Glutamatergic neuron (in vitro differentiated cells): ENCODE data around the gene DLL1. TPM values are rescaled to one million over a fixed set of nuclear protein-coding genes. Genes with fewer than 3 reads are reported as not detected.
"Not testable (repeated sequence)": the region's sequence is repeated elsewhere in the genome, so short reads cannot be mapped to it uniquely, and the experiment has no call there.

ENCODE experiments used
- DNase-seq: peaks from one replicate; pipeline ENCODE4 v3.0.0; 2022
- H3K27ac Mint-ChIP-seq: one replicate; pipeline ENCODE4 v1.8.0; 2020; ENCODE audit warnings: mild to moderate bottlenecking, mixed read lengths, inconsistent platforms; ENCODE audit not compliant: unreplicated experiment
- H3K27me3 Mint-ChIP-seq: one replicate; pipeline ENCODE4 v1.8.0; 2020; ENCODE audit warnings: mild to moderate bottlenecking, moderate library complexity, mixed read lengths, inconsistent platforms; ENCODE audit not compliant: unreplicated experiment
- H3K36me3 Mint-ChIP-seq: one replicate; pipeline ENCODE4 v1.8.0; 2020; ENCODE audit warnings: mild to moderate bottlenecking, mixed read lengths, inconsistent platforms; ENCODE audit not compliant: unreplicated experiment
- H3K4me1 Mint-ChIP-seq: one replicate; pipeline ENCODE4 v1.8.0; 2020; ENCODE audit warnings: mild to moderate bottlenecking, low read depth, mixed read lengths, inconsistent platforms; ENCODE audit not compliant: unreplicated experiment
- H3K4me3 Mint-ChIP-seq: one replicate; pipeline ENCODE4 v1.8.0; 2020; ENCODE audit warnings: mild to moderate bottlenecking, mixed read lengths, inconsistent platforms; ENCODE audit not compliant: unreplicated experiment
- H3K9me3 Mint-ChIP-seq: one replicate; pipeline ENCODE4 v1.8.0; 2020; ENCODE audit warnings: mild to moderate bottlenecking, moderate library complexity, mixed read lengths, inconsistent platforms; ENCODE audit not compliant: unreplicated experiment
- CTCF ChIP-seq: fragments of 200-600 bp; sonication (generic); IDR thresholded peaks from one replicate; pipeline ENCODE4 v1.5.0; 2021; ENCODE audit not compliant: partially characterized antibody, unreplicated experiment
- long read RNA-seq: library from polyadenylated mRNA; unstranded; transcript quantifications from one replicate; pipeline ENCODE4 v2.0.0, GENCODE V29; 2020; ENCODE audit not compliant: unreplicated experiment
- total RNA-seq: library from RNA; stranded (reverse); fragmentation: NEBNext Ultra II Directional; extraction: Animal tissue kit (Norgen Biotek cat#: 25700); gene quantifications from one replicate; pipeline ENCODE4 v1.2.1, GENCODE V29; 2021; ENCODE audit not compliant: unreplicated experiment

DLL1 gene, protein sequence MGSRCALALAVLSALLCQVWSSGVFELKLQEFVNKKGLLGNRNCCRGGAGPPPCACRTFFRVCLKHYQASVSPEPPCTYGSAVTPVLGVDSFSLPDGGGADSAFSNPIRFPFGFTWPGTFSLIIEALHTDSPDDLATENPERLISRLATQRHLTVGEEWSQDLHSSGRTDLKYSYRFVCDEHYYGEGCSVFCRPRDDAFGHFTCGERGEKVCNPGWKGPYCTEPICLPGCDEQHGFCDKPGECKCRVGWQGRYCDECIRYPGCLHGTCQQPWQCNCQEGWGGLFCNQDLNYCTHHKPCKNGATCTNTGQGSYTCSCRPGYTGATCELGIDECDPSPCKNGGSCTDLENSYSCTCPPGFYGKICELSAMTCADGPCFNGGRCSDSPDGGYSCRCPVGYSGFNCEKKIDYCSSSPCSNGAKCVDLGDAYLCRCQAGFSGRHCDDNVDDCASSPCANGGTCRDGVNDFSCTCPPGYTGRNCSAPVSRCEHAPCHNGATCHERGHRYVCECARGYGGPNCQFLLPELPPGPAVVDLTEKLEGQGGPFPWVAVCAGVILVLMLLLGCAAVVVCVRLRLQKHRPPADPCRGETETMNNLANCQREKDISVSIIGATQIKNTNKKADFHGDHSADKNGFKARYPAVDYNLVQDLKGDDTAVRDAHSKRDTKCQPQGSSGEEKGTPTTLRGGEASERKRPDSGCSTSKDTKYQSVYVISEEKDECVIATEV
- total RNA-seq = 34.3 TPM
- long read RNA-seq, partial matches to known transcripts = 2 of 8 reads
- long read RNA-seq, other reads (novel, unspliced or antisense) = 4 of 8 reads

GRCh38 chr6:170290296-170291128 is at the start of gene DLL1:
Gene DLL1 (minus strand): TSS chr6:170291078. CDS start chr6:170290139, 939 bp downstream.
- H3K27ac Mint-ChIP-seq = peak within 1 kb of the TSS; percentile 73
- H3K27me3 Mint-ChIP-seq = peaks cover 36% of the 10 kb centered on the region
- TF ChIP-seq CTCF = no peak
- H3K4me1 Mint-ChIP-seq = peaks cover 55% of the 10 kb centered on the region
- DNase-seq = peak; percentile 83
- peaks cover 28% of the 10 kb centered on the region for H3K9me3 Mint-ChIP-seq
- peak within 1 kb of the TSS; percentile 95 for H3K4me3 Mint-ChIP-seq
- H3K36me3 Mint-ChIP-seq = peaks cover 6% of the 10 kb centered on the region

- peaks cover 26% of the 10 kb centered on the region for H3K36me3 Mint-ChIP-seq
- not testable (repeated sequence) for H3K4me1 Mint-ChIP-seq, H3K9me3 Mint-ChIP-seq, H3K4me3 Mint-ChIP-seq, H3K27ac Mint-ChIP-seq, DNase-seq, H3K27me3 Mint-ChIP-seq
Measured at GRCh38 chr6:170335199-170335598, 44.3 kb upstream of the DLL1 start.

GRCh38 chr6:170329321-170329720 is 38.4 kb upstream of the DLL1 start:
- H3K36me3 Mint-ChIP-seq = peaks cover 11% of the 10 kb centered on the region
- no peaks in the 10 kb centered on the region for H3K27me3 Mint-ChIP-seq
- DNase-seq = no peak
- H3K4me3 Mint-ChIP-seq = no peak overlapping the region
- no peaks in the 10 kb centered on the region for H3K9me3 Mint-ChIP-seq
- TF ChIP-seq CTCF = no peak
- H3K4me1 Mint-ChIP-seq = no peaks in the 10 kb centered on the region
- H3K27ac Mint-ChIP-seq = no peak overlapping the region

DNA sequence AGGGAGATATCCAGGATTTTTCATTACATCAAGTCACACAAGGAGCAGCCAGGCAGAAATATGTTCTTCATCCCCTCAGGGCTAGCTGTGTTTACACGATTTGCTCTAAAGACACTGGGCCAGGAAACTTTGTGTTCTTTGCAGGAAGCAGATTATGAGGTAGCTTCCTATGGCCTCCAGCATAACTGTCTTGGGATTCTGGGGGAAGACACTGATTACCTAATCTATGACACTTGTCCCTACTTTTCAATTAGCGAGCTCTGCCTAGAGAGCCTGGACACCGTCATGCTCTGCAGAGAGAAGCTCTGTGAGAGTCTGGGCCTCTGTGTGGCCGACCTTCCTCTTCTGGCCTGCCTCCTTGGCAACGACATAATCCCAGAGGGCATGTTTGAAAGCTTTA is 26.8 kb upstream of the DLL1 start:
- peaks cover 2% of the 10 kb centered on the region for H3K27me3 Mint-ChIP-seq
- no peak for TF ChIP-seq CTCF
- no peak for DNase-seq
- no peak overlapping the region for H3K4me3 Mint-ChIP-seq
- H3K4me1 Mint-ChIP-seq = peaks cover 12% of the 10 kb centered on the region
- peaks cover 2% of the 10 kb centered on the region for H3K9me3 Mint-ChIP-seq
- H3K36me3 Mint-ChIP-seq = peaks cover 8% of the 10 kb centered on the region
- H3K27ac Mint-ChIP-seq = no peak overlapping the region

DNA sequence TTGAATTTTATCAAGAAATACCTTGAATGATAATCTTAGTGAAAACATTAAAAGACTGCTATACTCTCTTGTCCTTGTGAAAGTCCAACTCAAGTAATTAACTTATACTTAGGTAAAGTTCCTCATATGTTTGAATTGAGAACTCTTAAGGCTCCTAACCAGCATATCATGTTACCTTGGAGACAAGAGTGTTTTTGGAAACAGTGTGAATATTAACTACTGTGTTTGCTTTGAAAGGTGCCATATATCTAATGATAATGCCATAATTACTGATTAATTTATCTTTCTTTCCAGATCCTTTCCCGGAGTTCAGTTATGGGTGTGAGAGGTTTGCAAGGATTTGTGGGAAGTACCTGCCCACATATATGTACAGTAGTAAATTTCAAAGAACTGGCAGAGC is 26.2 kb upstream of the DLL1 start:
- H3K27ac Mint-ChIP-seq = no peak overlapping the region
- peaks cover under 1% of the 10 kb centered on the region for H3K9me3 Mint-ChIP-seq
- no peak for DNase-seq
- peaks cover 15% of the 10 kb centered on the region for H3K4me1 Mint-ChIP-seq
- peaks cover 1% of the 10 kb centered on the region for H3K36me3 Mint-ChIP-seq
- no peak overlapping the region for H3K4me3 Mint-ChIP-seq
- no peak for TF ChIP-seq CTCF
- H3K27me3 Mint-ChIP-seq = no peaks in the 10 kb centered on the region
